ENCODE data around the gene PHLPP1.
"Not testable (repeated sequence)": the region's sequence is repeated elsewhere in the genome, so short reads cannot be mapped to it uniquely, and the experiment has no call there.

PHLPP1 gene

GRCh38 chr18:62904396-62905285, 189.3 kb downstream of the PHLPP1 start:
- no peak overlapping the region for H3K27ac Mint-ChIP-seq
- ATAC-seq = no peak
- H3K36me3 Mint-ChIP-seq = peaks cover 41% of the 10 kb centered on the region
- no peaks in the 10 kb centered on the region for H3K27me3 Mint-ChIP-seq
- no peaks in the 10 kb centered on the region for H3K4me1 Mint-ChIP-seq
- no peaks in the 10 kb centered on the region for H3K9me3 Mint-ChIP-seq
- H3K4me3 Mint-ChIP-seq = no peak overlapping the region

GRCh38 chr18:62912885-62913284, 197.5 kb downstream of the PHLPP1 start:
- Mint-ChIP-seq H3K27ac (no peak overlapping the region), H3K27me3 (no peaks in the 10 kb centered on the region), H3K4me1 (peaks cover 9% of the 10 kb centered on the region), H3K4me3 (no peak overlapping the region), H3K36me3 (peaks cover 7% of the 10 kb centered on the region), H3K9me3 (no peaks in the 10 kb centered on the region)
- no peak for ATAC-seq

GRCh38 chr18:62913824-62914223, 198.5 kb downstream of the PHLPP1 start:
- H3K4me1 Mint-ChIP-seq, H3K9me3 Mint-ChIP-seq, H3K27me3 Mint-ChIP-seq, H3K27ac Mint-ChIP-seq, ATAC-seq: not testable (repeated sequence)
- peaks cover 11% of the 10 kb centered on the region for H3K36me3 Mint-ChIP-seq
- H3K4me3 Mint-ChIP-seq = peak overlapping the region; percentile 38

GRCh38 chr18:62914871-62915392, 199.6 kb downstream of the PHLPP1 start:
- H3K27me3 Mint-ChIP-seq = no peaks in the 10 kb centered on the region
- no peak overlapping the region for H3K27ac Mint-ChIP-seq
- H3K4me3 Mint-ChIP-seq = no peak overlapping the region
- H3K4me1 Mint-ChIP-seq = peaks cover 9% of the 10 kb centered on the region
- peaks cover 13% of the 10 kb centered on the region for H3K36me3 Mint-ChIP-seq
- no peak for ATAC-seq
- H3K9me3 Mint-ChIP-seq = no peaks in the 10 kb centered on the region

GRCh38 chr18:62918361-62918760, 203.0 kb downstream of the PHLPP1 start:
- Mint-ChIP-seq H3K36me3 (peaks cover 37% of the 10 kb centered on the region), H3K4me1 (no peaks in the 10 kb centered on the region), H3K27me3 (no peaks in the 10 kb centered on the region), H3K4me3 (no peak overlapping the region), H3K27ac (no peak overlapping the region), H3K9me3 (no peaks in the 10 kb centered on the region)
- no peak for ATAC-seq

- Mint-ChIP-seq H3K9me3 (no peaks in the 10 kb centered on the region), H3K4me3 (no peak overlapping the region), H3K27me3 (no peaks in the 10 kb centered on the region), H3K36me3 (peaks cover 37% of the 10 kb centered on the region), H3K4me1 (no peaks in the 10 kb centered on the region), H3K27ac (no peak overlapping the region)
- ATAC-seq = no peak
Measured at GRCh38 chr18:62919109-62919838, 203.9 kb downstream of the PHLPP1 start.

GRCh38 chr18:62925031-62925688, 209.8 kb downstream of the PHLPP1 start:
- Mint-ChIP-seq H3K4me3 (no peak overlapping the region), H3K9me3 (peaks cover 3% of the 10 kb centered on the region), H3K27me3 (no peaks in the 10 kb centered on the region), H3K36me3 (peaks cover 37% of the 10 kb centered on the region), H3K4me1 (peaks cover 16% of the 10 kb centered on the region), H3K27ac (peak overlapping the region; percentile 60)
- peak; percentile 71 for ATAC-seq

GRCh38 chr18:62928326-62928725, 213.0 kb downstream of the PHLPP1 start:
- no peak overlapping the region for H3K27ac Mint-ChIP-seq
- no peaks in the 10 kb centered on the region for H3K27me3 Mint-ChIP-seq
- H3K9me3 Mint-ChIP-seq = peaks cover 12% of the 10 kb centered on the region
- ATAC-seq = no peak
- peaks cover 41% of the 10 kb centered on the region for H3K36me3 Mint-ChIP-seq
- H3K4me3 Mint-ChIP-seq = no peak overlapping the region
- peaks cover 16% of the 10 kb centered on the region for H3K4me1 Mint-ChIP-seq

- H3K27ac Mint-ChIP-seq = no peak overlapping the region
- no peak for ATAC-seq
- H3K4me3 Mint-ChIP-seq = no peak overlapping the region
- H3K9me3 Mint-ChIP-seq = peaks cover 9% of the 10 kb centered on the region
- H3K27me3 Mint-ChIP-seq = no peaks in the 10 kb centered on the region
- peaks cover 8% of the 10 kb centered on the region for H3K4me1 Mint-ChIP-seq
- H3K36me3 Mint-ChIP-seq = peaks cover 32% of the 10 kb centered on the region
Measured at GRCh38 chr18:62933261-62933887, 218.0 kb downstream of the PHLPP1 start.

GRCh38 chr18:62935994-62936393, 220.7 kb downstream of the PHLPP1 start:
- Mint-ChIP-seq H3K36me3 (peaks cover 20% of the 10 kb centered on the region), H3K4me3 (no peak overlapping the region), H3K4me1 (peaks cover 22% of the 10 kb centered on the region), H3K9me3 (peaks cover 7% of the 10 kb centered on the region), H3K27me3 (no peaks in the 10 kb centered on the region), H3K27ac (no peak overlapping the region)
- no peak for ATAC-seq

- Mint-ChIP-seq H3K9me3 (peaks cover 3% of the 10 kb centered on the region), H3K4me3 (no peak overlapping the region), H3K27ac (peak overlapping the region; percentile 67), H3K27me3 (no peaks in the 10 kb centered on the region), H3K36me3 (peaks cover 16% of the 10 kb centered on the region), H3K4me1 (peaks cover 22% of the 10 kb centered on the region)
- no peak for ATAC-seq
Measured at GRCh38 chr18:62937065-62937464, 221.7 kb downstream of the PHLPP1 start.

GRCh38 chr18:62938006-62938405, 222.7 kb downstream of the PHLPP1 start:
- H3K4me1 Mint-ChIP-seq = peaks cover 22% of the 10 kb centered on the region
- no peak for ATAC-seq

GRCh38 chr18:62938487-62938886, 223.1 kb downstream of the PHLPP1 start:
- peak overlapping the region; percentile 67 for H3K27ac Mint-ChIP-seq
- H3K4me3 Mint-ChIP-seq = no peak overlapping the region
- H3K4me1 Mint-ChIP-seq = peaks cover 22% of the 10 kb centered on the region
- H3K27me3 Mint-ChIP-seq = no peaks in the 10 kb centered on the region
- H3K36me3 Mint-ChIP-seq = peaks cover 9% of the 10 kb centered on the region
- ATAC-seq = no peak
- no peaks in the 10 kb centered on the region for H3K9me3 Mint-ChIP-seq

More at GRCh38 chr18:62938006-62938405, 222.7 kb downstream of the PHLPP1 start:
- peak overlapping the region; percentile 67 for H3K27ac Mint-ChIP-seq
- H3K36me3 Mint-ChIP-seq = peaks cover 9% of the 10 kb centered on the region
- no peaks in the 10 kb centered on the region for H3K9me3 Mint-ChIP-seq
- H3K27me3 Mint-ChIP-seq = no peaks in the 10 kb centered on the region
- H3K4me3 Mint-ChIP-seq = no peak overlapping the region

- ATAC-seq = peak; percentile 45
- peak overlapping the region; percentile 73 for H3K27ac Mint-ChIP-seq
- H3K9me3 Mint-ChIP-seq = no peaks in the 10 kb centered on the region
- H3K4me1 Mint-ChIP-seq = peaks cover 22% of the 10 kb centered on the region
- H3K36me3 Mint-ChIP-seq = peaks cover 9% of the 10 kb centered on the region
- H3K4me3 Mint-ChIP-seq = no peak overlapping the region
- H3K27me3 Mint-ChIP-seq = no peaks in the 10 kb centered on the region
Measured at GRCh38 chr18:62939433-62939832, 224.1 kb downstream of the PHLPP1 start.

- Mint-ChIP-seq H3K4me3 (no peak overlapping the region), H3K4me1 (peaks cover 22% of the 10 kb centered on the region), H3K36me3 (peaks cover 9% of the 10 kb centered on the region), H3K27ac (peak overlapping the region; percentile 73), H3K9me3 (no peaks in the 10 kb centered on the region), H3K27me3 (no peaks in the 10 kb centered on the region)
- no peak for ATAC-seq
Measured at GRCh38 chr18:62939926-62940325, 224.6 kb downstream of the PHLPP1 start.
